GM21576 (cell line): Measurements from ENCODE around the gene TMEM161A.
"Not testable (repeated sequence)": the region's sequence is repeated elsewhere in the genome, so short reads cannot be mapped to it uniquely, and the experiment has no call there.

Source experiments
- ATAC-seq: cut with Tn5 transposase; IDR thresholded peaks from one replicate; pipeline ENCODE4 v1.9.1; 2021; ENCODE audit warnings: mild to moderate bottlenecking, moderate library complexity; ENCODE audit not compliant: unreplicated experiment

The TMEM161A gene

DNA sequence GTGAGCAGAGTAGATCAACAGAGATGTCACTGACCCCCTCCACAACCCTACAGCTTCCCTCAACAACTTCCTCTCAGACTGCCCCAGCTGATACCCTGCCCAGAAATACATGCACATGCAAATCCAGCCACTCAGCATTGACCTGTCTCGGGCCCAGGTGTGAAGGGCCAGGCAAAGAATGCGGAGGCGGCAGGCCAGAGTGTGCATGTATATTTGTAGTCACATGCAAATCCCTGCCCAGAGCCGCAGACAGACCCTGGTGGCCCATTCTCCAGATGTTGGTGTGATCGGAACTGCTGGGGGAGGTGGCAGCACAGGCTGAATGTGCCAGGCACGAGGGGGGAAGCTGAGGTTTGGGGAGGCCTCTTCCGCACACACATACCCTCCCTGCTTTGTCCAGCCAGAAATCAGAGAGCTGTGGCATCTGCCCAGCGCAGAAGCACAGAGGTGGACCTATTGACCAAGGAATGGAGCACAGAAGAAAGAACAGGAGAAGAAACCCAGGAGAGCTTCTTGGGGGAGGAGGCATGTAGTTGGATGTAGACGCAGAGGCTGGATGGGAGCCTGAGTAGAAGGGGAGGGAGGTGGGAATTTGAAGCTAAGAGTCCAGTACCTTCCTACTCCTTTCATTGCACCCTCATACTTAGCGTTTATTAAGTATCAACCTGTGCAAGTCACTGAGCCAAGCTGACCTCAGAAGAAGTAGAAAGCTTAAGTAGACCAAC, 17.4 kb upstream of the TMEM161A start:
- peak; percentile 67 for ATAC-seq

DNA sequence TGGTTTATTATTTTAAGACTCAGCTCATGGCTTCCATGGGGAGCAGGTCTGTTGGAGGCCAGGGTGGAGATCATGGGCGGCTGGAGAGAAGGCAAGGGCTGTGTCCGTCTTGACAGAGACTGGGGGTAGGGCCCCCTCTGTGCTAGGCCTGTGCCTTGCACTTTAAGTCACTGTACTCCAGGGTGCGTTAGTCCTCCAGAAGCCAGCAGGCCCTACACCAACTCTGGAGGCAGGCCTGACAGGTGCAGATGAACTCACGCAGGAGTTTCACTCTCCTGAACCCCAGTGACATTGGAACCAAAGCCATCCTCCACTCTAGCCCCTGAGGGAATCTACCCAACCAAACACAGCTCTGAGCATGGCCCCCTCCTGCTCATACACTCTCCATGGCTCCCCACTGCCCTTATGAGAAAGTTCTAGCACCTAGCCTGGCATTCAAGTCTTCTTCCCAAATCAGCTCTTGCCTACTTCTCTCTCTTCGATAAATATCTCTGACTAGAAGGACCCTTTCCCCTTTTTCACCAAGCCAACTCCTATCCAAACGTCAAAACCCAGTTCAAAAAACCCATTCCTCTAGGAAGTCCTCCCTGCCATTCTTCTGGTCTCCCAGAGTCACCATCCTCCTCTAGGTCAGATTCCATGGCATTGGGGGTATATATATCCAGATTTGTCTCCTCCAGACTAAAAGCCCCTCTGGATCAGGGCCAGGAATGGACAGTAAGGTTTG, 16.7 kb upstream of the TMEM161A start:
- no peak for ATAC-seq

DNA sequence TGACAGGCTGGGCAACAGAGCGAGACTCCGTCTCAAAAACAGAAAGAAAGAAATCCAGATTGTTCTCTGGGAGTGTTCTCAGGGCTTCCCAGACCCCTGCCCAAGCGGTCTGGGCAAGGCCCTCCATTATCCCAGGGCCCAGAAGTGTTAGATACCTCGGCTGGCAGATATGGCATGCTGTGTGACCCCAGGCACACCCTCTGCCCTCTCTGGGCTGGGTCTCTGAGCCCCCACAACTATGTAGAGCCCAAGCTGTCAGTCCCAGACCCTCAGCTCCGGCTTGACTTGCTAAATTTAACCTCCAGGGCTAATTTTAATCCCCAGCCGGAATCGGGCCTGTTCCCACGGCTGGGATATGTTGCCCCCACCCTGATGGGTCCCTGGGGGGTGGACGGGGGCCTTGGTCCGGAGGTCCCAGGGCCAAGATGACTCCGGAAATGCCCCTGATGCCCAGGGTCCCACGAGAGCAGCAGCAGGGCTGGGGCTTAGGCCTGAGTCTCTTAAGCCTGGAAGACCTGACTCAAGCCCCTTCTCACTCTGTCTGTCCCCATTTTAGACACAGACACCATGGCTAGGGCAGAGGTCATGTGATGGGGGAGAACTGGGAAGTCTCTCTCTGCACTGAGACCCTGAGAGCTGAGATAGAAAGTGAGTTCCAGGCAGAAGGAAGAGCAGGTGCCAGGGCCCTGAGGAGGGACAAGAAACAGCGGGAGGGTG, 14.5 kb upstream of the TMEM161A start:
- ATAC-seq: no peak

DNA sequence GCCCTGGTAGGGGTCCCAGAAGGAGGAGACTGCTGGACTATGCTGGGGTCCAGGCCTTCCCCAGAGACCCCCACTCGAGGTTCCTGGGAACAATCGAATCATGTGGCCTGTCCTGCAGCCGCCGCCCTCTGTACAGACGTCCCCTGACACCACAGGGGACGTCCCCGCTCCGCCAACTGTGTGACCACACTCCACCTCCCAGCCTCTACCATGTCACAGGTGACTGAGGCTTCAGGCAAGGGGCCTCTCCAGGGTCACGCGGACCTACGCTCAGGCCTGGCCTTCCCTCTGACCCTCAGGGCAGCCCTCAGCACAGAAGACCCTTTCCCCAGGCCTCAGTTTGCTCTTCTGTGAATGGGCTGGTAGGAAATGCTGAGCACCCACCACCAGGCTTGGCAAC, 13.1 kb upstream of the TMEM161A start:
- peak; percentile 53 for ATAC-seq

DNA sequence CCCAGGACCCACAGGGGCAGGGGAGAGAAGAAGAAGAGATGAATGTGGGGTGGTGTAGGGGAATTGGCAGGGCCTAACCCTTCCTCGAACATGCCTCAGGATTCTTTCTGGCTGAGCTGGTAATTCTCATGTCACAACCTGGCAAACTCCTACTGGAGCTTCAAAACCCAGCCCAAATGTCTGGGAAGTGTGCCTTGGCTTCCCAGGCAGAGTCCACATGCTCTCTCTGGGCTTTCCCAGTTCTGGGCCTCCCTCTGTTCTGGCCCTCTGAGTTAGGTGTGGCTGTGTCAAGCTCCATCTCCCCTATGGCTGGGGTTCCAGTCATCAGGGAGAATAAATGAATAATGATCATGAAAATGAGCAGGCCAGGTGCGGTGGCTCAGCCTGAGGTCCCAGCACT, 11.2 kb upstream of the TMEM161A start:
- no peak for ATAC-seq

DNA sequence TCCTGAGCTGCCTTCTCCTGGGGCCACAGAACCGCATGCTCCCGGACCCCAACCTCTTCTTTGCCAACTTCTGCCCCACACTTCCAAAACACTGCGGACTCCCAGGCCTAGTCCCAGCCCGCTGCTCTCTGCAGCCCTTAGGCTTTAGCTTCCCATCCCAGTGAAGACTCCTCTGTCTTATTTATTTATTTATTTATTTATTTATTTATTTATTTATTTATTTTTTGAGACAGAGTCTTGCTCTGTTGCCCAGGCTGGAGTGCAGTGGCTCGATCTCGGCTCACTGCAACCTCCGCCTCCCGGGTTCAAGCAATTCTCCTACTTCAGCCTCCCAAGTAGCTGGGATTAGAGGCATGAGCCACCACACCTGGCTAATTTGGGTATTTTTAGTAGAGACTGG, 10.2 kb upstream of the TMEM161A start:
- ATAC-seq: not testable (repeated sequence)

DNA sequence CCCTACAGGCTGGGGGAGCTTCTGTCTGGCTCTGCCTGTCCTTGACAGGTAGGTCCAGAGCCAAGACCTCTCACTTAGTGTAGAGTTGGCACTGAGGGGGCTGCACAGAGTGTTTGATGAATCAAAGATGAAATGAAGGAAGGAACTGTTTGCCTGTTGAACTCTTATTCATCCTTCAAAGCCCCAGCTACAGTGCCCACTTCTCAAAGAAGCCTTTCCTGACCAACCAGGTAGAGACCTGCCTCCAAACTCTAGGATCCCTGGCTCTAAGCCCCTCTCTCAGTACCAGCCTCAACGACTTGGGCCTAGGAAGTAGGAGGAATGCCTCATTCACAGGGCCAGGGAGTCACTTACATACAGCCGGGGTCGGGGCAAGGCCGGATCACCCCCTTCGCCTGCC, 9.1 kb upstream of the TMEM161A start:
- no peak for ATAC-seq

DNA sequence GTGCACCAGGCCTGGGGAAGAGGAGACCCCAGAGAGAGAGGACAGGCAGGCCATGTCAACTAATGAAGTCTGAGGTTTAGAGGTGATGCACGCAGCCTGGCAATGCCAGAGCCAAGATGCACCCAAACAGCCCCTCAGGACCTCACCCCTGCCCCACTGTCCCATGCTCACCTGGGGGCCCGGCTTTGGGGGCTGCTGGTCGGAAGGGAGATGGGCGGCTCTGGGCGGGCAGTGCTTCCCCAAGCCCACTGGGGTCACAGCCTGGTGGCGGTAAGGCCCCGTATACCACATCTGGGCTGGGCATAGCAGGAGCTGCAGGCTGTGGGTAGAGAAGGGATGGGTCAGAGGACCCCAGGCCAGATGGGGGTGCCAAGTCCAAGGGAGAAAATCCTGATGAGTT, 8.6 kb upstream of the TMEM161A start:
- ATAC-seq: no peak

DNA sequence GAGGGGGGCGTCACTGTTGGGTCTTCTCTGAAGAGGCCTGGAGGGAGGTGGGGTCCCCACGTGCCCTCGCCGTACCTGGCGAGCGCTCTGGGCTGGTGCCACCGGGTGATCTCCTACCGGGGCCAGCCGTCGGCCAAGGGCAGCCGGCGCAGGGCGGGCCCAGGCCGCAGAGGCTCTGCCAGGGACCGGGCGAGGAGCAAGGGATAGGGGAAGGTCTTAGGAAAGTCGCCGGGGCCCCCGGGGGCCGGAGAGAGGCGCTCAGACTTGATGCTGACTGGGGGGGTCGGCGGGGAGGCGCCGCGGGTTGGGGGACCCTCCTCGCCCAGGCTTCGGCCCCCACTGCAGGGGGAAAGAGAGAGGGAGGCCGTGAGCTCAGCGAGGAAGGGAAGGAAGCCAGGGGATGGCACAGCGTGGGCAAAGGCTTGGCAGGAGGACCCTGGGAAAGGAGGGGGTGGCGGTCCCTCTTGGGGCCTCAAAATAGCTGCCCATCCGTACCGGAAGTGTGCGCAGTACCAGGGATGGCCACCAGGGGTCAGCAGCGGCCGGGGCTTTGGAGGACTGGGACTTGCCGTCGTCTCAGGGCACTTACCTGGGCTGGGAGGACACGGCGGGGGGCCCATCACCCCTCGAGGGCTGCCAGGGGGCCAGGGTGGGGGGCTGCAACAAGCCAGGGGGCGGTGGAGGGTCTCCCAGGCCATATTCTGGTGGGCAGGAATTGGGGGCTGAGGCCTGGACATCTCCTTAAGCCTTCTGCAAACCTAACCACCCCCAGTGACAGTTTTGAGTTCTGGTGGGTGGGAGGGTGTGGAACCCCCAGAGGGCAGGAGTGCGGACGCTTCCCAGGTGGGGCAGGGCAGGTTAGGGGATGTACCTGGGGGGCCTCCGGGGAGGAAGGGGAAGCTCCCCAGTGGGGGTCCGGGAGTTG, 7.7 kb upstream of the TMEM161A start:
- no peak for ATAC-seq

DNA sequence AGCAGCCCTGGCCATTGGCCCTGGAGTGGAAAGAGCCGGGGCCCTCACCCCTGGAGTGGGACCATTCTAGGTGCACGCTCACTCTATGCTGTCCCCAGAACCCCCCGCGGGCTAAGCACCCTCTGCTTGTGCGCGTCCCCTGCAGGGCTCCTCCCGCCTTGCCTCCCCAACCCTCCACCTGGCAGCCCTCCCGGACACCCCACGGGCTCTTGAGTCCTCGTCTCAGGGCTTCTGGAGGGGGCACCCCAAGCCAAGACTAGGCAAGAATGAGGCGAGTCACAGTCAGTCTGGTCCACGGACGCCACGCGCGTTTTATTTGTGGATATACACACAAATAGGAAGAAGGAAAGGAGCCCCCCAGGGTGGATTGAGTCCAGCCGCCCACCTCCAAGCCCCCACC, 7.0 kb upstream of the TMEM161A start:
- ATAC-seq: no peak

DNA sequence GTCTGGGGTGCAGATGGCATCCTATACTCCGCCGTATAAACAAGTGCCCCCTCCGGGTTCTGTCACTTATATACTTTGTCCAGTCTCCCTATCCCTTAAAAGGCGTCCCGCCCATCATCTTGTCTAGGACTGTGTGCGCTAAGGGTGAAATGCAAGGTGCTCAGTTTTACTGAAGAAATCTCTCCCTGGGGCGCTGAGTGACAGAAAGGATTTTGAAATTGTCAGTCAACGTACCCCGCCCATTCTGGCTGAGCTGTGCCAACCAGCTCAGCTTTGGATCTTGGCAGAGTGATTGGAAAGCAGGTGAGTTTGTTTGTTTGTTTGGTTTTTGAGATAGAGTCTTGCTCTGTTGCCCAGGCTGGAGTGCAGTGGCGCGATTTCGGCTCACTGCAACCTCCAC, 4.1 kb upstream of the TMEM161A start:
- no peak for ATAC-seq

DNA sequence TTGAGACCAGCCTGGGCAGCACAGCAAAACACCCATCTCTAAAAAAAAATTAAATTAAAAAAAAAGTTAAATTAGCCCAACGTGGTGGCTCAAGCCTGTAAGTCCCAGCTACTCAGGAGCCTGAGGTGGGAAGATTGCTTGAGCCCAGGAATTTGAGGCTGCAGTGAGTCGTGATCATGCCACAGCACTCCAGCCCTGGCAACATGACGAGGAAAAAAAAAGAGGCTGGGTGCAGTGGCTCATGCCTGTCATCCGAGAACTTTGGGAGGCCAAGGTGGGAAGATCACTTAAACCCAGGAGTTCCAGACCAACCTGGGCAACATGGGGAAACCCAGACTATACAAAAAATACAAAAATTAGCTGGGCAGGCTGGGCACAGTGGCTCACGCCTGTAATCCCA, 2.2 kb upstream of the TMEM161A start:
- ATAC-seq: no peak

DNA sequence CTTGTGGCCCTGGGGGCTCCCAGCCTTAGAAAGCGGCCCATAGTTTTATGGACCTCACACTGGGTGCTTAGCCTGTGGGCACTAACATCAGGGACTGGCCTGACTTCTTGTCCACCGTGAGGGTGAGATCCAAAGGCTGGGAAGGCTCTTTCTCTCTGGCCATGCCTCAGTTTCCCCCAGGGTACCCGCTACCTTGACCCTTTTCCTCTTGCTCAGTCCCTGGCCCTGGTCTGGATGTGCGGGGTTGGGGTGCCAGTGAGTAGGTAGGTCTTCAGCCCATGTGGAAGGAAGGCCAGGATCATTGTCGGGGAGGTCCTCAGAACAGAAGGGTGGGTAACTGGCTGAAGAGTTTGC, 1.6 kb upstream of the TMEM161A start:
- ATAC-seq: no peak

DNA sequence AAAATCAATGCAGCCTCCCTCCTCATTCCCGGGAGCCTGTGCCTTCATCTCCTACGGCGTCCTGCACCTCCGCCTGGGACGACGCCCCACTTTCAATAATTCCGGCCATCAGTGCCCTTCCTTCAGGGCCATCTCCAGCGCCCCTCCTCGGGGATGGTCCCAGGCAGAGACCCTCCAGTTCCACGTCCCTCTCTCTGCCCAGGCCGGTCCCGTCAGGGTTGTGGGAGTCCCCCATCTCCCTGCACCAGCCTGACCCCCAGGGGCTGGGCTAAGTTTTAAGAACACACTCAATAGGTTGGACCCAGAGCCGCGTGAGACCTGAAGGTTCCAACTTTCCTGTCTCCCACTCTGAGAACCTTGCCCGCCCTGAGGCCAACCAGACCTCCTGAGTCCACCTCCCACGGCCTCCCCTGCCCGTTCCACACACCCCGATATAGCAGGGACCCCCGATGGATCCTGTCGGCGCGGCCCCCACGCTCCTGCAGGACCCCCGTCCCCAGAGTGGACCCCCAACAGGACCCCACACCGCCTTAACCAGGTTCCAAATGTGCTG, 646 bp downstream of the TMEM161A start:
- ATAC-seq: no peak

DNA sequence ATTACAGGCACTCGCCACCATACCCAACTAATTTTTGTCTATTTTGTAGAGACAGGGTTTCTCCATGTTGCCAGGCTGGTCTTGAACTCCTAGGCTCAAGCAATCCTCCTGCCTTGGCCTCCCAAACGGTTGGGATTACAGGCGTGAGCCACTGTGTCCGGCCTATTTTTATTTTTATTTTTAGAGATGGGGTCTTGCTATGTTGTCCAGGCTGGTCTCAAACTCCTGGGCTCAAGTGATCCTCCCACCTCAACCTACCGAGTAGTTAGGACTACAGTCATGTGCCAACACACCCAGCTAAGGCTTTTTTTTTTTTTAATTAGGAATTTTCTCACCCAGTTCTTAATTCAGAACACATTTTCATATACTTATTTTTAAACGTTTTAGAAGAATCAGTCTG, 2.6 kb downstream of the TMEM161A start:
- not testable (repeated sequence) for ATAC-seq

DNA sequence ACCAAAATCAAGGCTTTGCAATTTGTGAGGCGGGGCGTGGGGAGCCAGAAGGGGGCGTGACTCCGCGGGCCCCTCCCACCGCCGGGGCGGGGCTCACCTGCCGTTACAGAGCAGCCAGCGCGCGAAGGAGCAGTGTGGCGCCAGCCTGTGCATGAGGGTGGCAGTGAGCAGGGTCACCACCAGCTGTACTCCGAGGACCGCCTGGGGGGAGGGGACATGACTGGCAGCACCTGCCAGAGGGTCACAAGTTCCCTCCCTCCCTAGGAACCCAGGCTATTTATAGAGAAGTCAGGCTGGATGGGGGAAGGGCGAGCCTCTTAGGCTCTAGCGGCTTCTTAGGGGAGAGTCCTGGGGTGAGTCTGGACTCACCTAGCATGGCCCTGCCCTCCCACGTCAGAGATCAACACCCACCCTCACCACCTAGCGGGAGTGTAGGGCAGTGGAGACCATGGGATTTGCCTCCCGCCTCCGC, 3.6 kb downstream of the TMEM161A start:
- ATAC-seq: no peak

DNA sequence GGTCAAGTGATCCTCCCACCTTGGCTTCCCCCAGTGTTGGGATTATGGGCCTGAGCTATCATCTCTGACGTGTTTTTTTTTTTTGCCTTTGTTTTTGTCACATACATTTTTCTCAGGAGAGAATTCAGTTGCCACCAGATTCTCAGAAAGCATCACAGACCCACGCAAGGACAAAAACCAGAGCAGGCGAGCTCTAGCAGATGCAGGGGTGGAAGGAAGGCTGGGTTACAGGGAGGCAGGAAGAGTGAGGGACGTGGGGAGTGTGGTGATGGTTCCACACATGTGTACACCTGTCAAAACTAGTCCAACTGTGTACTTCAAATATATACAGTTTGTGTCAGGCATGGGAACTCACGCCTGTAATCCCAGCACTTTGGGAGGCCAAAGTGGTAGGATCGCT, 4.3 kb downstream of the TMEM161A start:
- no peak for ATAC-seq

DNA sequence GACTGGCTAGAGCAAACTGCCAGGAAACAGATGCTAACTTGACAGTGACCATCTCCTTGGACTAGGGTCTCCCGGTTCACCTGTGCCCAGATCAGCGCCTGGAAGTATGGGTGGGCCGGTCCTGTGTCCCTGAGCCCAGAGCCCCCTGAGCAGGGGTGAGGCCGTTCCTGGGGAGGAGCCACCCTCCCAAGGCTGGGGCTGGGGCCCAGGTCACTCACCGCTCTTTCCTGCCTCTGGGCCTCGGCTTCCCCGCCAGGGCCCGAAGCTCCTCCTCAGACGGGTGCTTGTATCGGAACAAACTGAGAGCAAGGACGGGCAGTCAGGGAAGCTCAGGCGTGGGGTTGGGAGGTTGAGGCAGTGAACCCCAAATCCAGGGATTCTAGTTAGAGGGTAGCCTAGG, 5.4 kb downstream of the TMEM161A start:
- no peak for ATAC-seq

DNA sequence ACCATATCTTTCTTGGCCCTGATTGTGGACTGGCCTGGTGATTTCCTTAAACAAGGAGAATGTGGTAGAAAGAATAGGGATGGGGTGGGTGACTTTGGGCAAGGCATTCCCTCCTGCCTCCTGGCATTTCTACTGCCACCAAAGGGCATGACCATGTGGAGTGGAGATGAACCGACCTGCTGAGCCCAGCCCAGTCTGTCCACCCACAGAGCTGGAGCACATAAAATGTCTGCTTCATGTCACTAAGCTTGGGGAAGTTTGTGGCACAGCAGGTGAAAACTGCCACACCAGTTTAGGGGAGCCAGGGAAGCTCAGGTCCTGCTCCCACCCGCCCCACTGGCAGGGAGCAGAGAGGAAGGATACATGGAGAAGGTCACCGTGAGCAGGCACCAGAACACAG, 6.3 kb downstream of the TMEM161A start:
- no peak for ATAC-seq

DNA sequence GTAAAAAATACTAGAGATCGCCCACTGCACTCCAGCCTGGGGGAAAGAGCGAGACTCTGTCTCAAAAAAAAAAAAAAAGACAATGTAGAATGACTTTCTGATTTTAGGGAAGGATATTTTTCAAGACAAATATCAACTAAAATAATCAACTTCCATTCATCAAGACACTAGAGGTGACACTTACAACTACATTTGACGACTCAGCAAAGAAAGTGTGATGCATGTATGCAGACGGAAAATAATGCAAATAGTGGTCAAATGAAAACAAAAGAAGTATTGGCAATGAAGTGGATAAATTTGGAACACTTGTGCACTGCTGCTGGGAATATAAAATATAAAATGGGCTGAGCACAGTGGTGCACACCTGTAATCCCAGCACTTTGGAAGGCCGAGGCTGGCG, 12.2 kb downstream of the TMEM161A start:
- no peak for ATAC-seq

DNA sequence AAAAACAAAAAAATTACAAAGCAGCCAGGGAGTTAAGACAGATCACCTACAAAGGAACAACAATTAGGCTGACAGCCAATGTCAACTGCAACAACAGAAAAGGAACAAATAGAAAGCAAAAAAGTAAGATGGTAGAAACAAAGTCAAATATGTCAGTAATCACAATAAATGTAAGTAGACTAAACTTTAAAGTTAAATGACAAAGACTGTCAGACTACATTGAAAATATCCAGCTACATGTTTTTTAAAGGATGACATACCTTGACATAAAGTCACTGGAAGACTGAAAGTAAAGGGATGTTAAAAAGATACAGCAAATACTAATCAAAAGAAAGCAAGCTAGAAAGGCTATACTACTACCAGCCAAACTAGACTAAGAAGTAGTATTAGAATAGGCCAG, 14.9 kb downstream of the TMEM161A start:
- no peak for ATAC-seq
